H7 (cell line): Measurements from ENCODE around the gene THSD7A. TPM values are rescaled to one million over a fixed set of nuclear protein-coding genes. Genes with fewer than 3 reads are reported as not detected.
A peak's percentile ranks its signal among the peaks of the same experiment; 100 is the strongest.

Experiments used
- DNase-seq: peaks from one replicate; pipeline ENCODE4 v3.0.0; 2012
- H3K27me3 ChIP-seq: 2 replicates; pipeline ENCODE4 v1.6.0; 2011; ENCODE audit warnings: mild to moderate bottlenecking, low read length; ENCODE audit not compliant: control insufficient read depth, insufficient read depth
- H3K36me3 ChIP-seq: replicated peaks from 2 replicates; pipeline ENCODE4 v1.5.1; 2011; ENCODE audit warnings: low read length; ENCODE audit not compliant: control insufficient read depth, insufficient read depth
- H3K4me3 ChIP-seq: 2 replicates; pipeline ENCODE4 v1.5.1; 2011; ENCODE audit warnings: low read depth, mild to moderate bottlenecking, control low read depth, low read length, moderate library complexity; ENCODE audit not compliant: insufficient read depth
- total RNA-seq: library from RNA; depleted of rRNA; stranded (reverse); fragments of >200 nt; shearing (Covaris generic); gene quantifications from 2 replicates; pipeline ENCODE4 v1.2.3, GENCODE V29; 2014

THSD7A gene
- total RNA-seq, 1 experiment from 2014 or later: 0.69 TPM

DNA sequence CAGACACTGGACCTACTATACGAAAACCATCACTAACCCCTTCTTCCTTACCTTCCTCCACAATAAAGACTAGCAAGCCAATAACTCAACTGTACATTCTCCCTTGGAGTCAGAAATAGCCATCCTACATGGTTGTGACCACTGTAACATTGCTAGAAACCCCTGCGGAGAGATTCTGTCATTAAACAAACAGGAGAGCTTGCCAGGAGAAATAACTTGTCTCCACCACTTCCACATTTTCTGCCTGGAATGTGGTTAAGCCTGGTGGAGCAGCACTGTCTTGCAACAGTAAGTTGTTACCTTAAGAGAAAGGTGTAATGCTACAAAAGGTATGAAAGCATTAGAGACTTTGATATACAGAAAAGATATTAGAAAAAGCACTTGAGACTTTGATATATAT lies 45.8 kb downstream of the THSD7A start:
- H3K27me3 ChIP-seq: no peaks in the 10 kb centered on the region
- H3K4me3 ChIP-seq: no peak overlapping the region
- H3K36me3 ChIP-seq: no peaks in the 10 kb centered on the region
- peak; percentile 14 for DNase-seq

GRCh38 chr7:11784769-11785536 lies 47.0 kb downstream of the THSD7A start:
- no peak for DNase-seq
- Histone ChIP-seq H3K4me3 (no peak overlapping the region), H3K27me3 (no peaks in the 10 kb centered on the region), H3K36me3 (no peaks in the 10 kb centered on the region)

DNA sequence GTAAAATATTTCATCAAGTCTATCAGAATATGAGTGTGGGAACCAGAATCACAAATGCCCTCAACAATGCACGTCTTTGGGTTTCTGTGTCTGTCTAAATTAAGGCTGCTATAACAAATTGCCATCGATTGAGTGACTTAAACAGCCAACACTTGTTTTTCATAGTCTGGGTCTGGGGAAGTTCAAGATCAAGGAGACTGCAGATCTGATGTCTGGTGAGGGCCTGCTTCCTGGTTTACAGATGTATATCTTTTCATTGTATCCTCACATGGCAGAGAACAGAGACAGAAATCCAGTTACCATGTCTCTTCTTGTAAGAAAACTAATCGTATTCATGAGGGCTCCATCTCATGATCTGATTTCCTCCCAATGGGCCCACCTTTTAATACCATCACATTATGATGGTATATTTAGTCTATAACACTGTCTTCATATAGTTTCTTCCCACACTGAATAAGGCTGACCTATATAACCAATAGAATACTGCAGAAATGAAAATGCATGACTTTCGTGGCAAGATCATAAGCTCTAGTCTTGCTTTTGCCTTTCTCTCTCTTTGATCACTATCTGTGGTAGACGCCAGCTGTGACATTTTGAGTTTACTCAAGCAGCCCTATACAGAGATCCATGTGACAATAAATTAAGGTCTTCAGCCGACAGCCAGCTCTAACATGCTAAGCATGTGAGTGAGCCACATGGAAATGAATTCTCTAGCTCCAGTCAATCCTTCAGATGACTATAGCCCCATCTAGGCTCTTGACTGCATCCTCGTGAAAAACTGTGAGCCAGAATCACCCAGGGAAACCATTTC lies 51.9 kb downstream of the THSD7A start:
- no peaks in the 10 kb centered on the region for H3K36me3 ChIP-seq

GRCh38 chr7:11776039-11776438 lies 56.0 kb downstream of the THSD7A start:
- Histone ChIP-seq H3K36me3 (no peaks in the 10 kb centered on the region), H3K27me3 (no peaks in the 10 kb centered on the region), H3K4me3 (no peak overlapping the region)
- no peak for DNase-seq

More for the DNA sequence above, 51.9 kb downstream of the THSD7A start:
- no peak for DNase-seq
- Histone ChIP-seq H3K27me3 (no peaks in the 10 kb centered on the region), H3K4me3 (no peak overlapping the region)

DNA sequence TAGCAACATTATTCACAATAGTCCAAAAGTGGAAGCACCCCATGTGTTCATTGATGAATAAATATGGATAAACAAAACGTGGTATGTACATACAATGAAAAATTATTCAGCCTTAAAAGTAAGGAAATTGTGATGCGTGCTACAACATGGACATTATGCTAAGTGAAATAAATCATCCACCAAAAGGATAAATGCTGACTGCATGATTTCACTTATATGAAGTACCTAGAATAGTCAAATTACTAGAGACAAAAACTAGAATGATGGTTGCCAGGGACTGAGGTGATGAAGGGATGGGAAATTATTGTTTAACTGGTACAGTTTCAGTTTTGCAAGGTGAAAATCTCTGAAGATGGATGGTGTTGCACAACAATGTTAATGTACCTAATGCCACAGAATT lies 56.6 kb downstream of the THSD7A start:
- H3K27me3 ChIP-seq: no peaks in the 10 kb centered on the region
- no peaks in the 10 kb centered on the region for H3K36me3 ChIP-seq
- no peak overlapping the region for H3K4me3 ChIP-seq
- DNase-seq: no peak

DNA sequence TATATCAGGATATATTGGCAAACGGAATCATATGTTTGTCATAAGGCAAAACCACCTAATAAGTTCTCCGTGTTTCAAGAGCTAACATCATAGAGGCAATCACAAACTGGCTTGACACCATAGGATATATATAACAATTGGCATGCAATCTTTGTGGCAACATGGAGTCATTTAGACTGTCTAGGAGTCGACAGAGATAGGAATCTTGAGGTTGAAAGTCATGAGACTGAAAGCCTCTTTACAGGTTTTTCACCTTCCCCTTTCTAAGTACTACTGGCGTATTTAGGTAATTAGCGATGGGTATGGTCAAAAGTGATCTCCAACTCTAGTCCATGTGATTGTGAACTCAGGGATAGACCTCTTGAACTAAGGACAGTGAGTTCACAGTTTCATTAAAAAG lies 63.7 kb downstream of the THSD7A start:
- Histone ChIP-seq H3K4me3 (no peak overlapping the region), H3K36me3 (no peaks in the 10 kb centered on the region), H3K27me3 (no peaks in the 10 kb centered on the region)
- no peak for DNase-seq

- DNase-seq: no peak
- H3K27me3 ChIP-seq: no peaks in the 10 kb centered on the region
- H3K36me3 ChIP-seq: no peaks in the 10 kb centered on the region
- H3K4me3 ChIP-seq: no peak overlapping the region
Measured at GRCh38 chr7:11767148-11767547, 64.8 kb downstream of the THSD7A start.

- no peak overlapping the region for H3K4me3 ChIP-seq
- no peaks in the 10 kb centered on the region for H3K36me3 ChIP-seq
- no peaks in the 10 kb centered on the region for H3K27me3 ChIP-seq
- no peak for DNase-seq
Measured at GRCh38 chr7:11760372-11760771, 71.6 kb downstream of the THSD7A start.

GRCh38 chr7:11758627-11759111 lies 73.3 kb downstream of the THSD7A start:
- no peak for DNase-seq
- Histone ChIP-seq H3K27me3 (no peaks in the 10 kb centered on the region), H3K36me3 (no peaks in the 10 kb centered on the region), H3K4me3 (no peak overlapping the region)

DNA sequence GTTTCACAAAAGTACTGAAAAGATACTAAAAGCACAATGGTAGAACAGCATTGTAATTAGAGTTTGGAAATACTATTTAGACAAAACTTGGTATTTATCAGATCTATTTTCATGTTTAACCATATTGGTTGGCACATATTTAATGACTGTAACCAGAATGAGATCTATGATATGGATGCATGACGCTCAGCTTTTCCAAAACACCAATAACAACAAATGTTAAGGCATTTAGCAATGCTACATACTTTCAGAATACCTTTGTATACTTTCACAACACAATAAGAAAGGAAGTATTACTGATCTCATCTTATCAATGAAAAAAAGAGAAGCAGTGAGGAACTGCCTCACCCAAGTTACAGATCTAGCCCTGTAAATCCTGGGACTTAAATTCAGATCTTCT lies 74.8 kb downstream of the THSD7A start:
- no peak for DNase-seq
- Histone ChIP-seq H3K36me3 (no peaks in the 10 kb centered on the region), H3K27me3 (no peaks in the 10 kb centered on the region), H3K4me3 (no peak overlapping the region)

GRCh38 chr7:11754933-11755332 lies 77.1 kb downstream of the THSD7A start:
- H3K36me3 ChIP-seq: no peaks in the 10 kb centered on the region
- H3K27me3 ChIP-seq: no peaks in the 10 kb centered on the region
- no peak for DNase-seq
- no peak overlapping the region for H3K4me3 ChIP-seq

- Histone ChIP-seq H3K4me3 (no peak overlapping the region), H3K27me3 (no peaks in the 10 kb centered on the region), H3K36me3 (no peaks in the 10 kb centered on the region)
- DNase-seq: no peak
Measured at GRCh38 chr7:11754123-11754522, 77.9 kb downstream of the THSD7A start.

DNA sequence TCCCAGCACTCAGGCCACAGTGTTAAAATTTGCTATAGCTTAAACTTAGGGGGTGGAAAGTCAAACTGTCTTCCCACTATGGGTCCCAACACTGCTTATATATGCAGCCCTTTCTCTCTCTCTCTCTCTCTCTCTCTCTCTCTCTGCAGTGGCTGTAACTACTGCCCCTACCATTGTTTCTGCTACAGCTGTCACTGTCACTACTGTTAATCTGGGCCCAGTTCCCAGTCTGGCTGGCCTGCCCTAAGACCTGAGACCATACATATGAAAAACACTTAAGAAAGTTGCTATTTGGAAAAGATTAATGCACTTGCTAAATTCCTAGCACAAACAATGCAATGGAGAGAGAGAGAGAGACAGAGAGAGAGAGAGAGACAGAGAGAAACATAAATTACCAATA lies 78.6 kb downstream of the THSD7A start:
- no peaks in the 10 kb centered on the region for H3K27me3 ChIP-seq
- DNase-seq: no peak
- no peaks in the 10 kb centered on the region for H3K36me3 ChIP-seq
- no peak overlapping the region for H3K4me3 ChIP-seq

GRCh38 chr7:11751807-11752389 lies 80.1 kb downstream of the THSD7A start:
- H3K4me3 ChIP-seq: no peak overlapping the region
- DNase-seq: no peak
- H3K36me3 ChIP-seq: no peaks in the 10 kb centered on the region
- H3K27me3 ChIP-seq: no peaks in the 10 kb centered on the region

DNA sequence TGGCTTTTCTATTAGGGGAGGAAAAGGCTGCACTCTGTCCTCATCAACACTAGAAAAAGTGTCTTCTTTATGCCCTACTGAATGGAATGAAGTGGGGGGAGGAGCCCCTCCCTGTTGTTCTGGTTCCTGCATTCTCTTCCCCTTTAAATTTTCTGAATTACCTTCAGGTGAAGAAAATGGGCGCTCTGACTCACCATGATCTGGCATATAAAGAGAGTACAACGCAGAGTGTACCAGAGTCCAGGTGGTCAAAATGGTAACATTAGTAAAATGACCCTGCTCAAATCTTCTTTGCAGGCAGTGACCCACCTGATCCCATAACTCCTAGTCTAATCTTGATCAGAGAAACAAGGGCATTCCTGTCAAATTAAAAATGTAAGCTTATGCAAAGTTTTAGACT lies 80.7 kb downstream of the THSD7A start:
- DNase-seq: no peak
- Histone ChIP-seq H3K4me3 (no peak overlapping the region), H3K27me3 (no peaks in the 10 kb centered on the region), H3K36me3 (no peaks in the 10 kb centered on the region)
